Glomerular visceral epithelial cell (primary cell): ENCODE data around the gene WNK1.

Source experiments
- DNase-seq: peaks from one replicate; pipeline ENCODE4 v3.0.0-alpha.2; 2016; ENCODE audit errors: extremely low spot score

Gene WNK1

GRCh38 chr12:862303-862911, 110.0 kb downstream of the WNK1 start:
- DNase-seq = no peak

GRCh38 chr12:863285-863684, 110.9 kb downstream of the WNK1 start:
- no peak for DNase-seq

GRCh38 chr12:865614-866013, 113.2 kb downstream of the WNK1 start:
- DNase-seq = no peak

GRCh38 chr12:867905-868304, 115.5 kb downstream of the WNK1 start:
- no peak for DNase-seq

GRCh38 chr12:868722-869121, 116.3 kb downstream of the WNK1 start:
- DNase-seq = no peak

- DNase-seq = no peak
These were observed 118.0 kb downstream of the WNK1 start for GRCh38 chr12:870378-870777.

GRCh38 chr12:873954-874353, 121.6 kb downstream of the WNK1 start:
- DNase-seq = no peak

GRCh38 chr12:879641-880040, 127.3 kb downstream of the WNK1 start:
- DNase-seq = peak; percentile 8

- no peak for DNase-seq
These were observed 128.3 kb downstream of the WNK1 start for GRCh38 chr12:880656-881055.

- DNase-seq = no peak
These were observed 132.5 kb downstream of the WNK1 start for GRCh38 chr12:884746-885414.

GRCh38 chr12:885701-886100, 133.3 kb downstream of the WNK1 start:
- DNase-seq = no peak

GRCh38 chr12:886206-886605, 133.8 kb downstream of the WNK1 start:
- DNase-seq = no peak

GRCh38 chr12:894226-894625, 141.8 kb downstream of the WNK1 start:
- DNase-seq = no peak

- no peak for DNase-seq
These were observed 143.7 kb downstream of the WNK1 start for GRCh38 chr12:896031-896430.

- DNase-seq = no peak
These were observed 145.0 kb downstream of the WNK1 start for GRCh38 chr12:897386-897785.

- no peak for DNase-seq
These were observed 150.2 kb downstream of the WNK1 start for GRCh38 chr12:902581-902980.

GRCh38 chr12:903055-903454, 150.7 kb downstream of the WNK1 start:
- DNase-seq = no peak

- DNase-seq = no peak
These were observed 151.6 kb downstream of the WNK1 start for GRCh38 chr12:904010-904414.

- DNase-seq = no peak
These were observed 153.1 kb downstream of the WNK1 start for GRCh38 chr12:905261-906031.

- no peak for DNase-seq
These were observed 153.7 kb downstream of the WNK1 start for GRCh38 chr12:906062-906585.

- no peak for DNase-seq
These were observed 155.2 kb downstream of the WNK1 start for GRCh38 chr12:907413-908185.

GRCh38 chr12:909861-910260, 157.5 kb downstream of the WNK1 start:
- DNase-seq = no peak
